ENCODE data around the gene EDEM1.
"Not testable (repeated sequence)": the region's sequence is repeated elsewhere in the genome, so short reads cannot be mapped to it uniquely, and the experiment has no call there.

The EDEM1 gene

GRCh38 chr3:5187156-5187919 is at the start of gene EDEM1:
Gene EDEM1, plus strand, starts transcription at chr3:5187707. Its CDS starts 99 bp downstream, at chr3:5187806.
- DNase-seq (ENCODE audit: low read depth) = peak; percentile 92

- DNase-seq (ENCODE audit: low read depth) = no peak
Observed at GRCh38 chr3:5138214-5138981, 49.1 kb upstream of the EDEM1 start.

- DNase-seq (ENCODE audit: low read depth) = no peak
Observed at GRCh38 chr3:5140230-5140621, 47.3 kb upstream of the EDEM1 start.

- no peak for DNase-seq (ENCODE audit: low read depth)
Observed at GRCh38 chr3:5140839-5141238, 46.7 kb upstream of the EDEM1 start.

- DNase-seq (ENCODE audit: low read depth) = no peak
Observed at GRCh38 chr3:5141760-5142159, 45.7 kb upstream of the EDEM1 start.

GRCh38 chr3:5143464-5143863 is 44.0 kb upstream of the EDEM1 start:
- no peak for DNase-seq (ENCODE audit: low read depth)

- no peak for DNase-seq (ENCODE audit: low read depth)
Observed at GRCh38 chr3:5144316-5144994, 43.1 kb upstream of the EDEM1 start.

GRCh38 chr3:5145120-5145519 is 42.4 kb upstream of the EDEM1 start:
- no peak for DNase-seq (ENCODE audit: low read depth)

GRCh38 chr3:5147152-5147551 is 40.4 kb upstream of the EDEM1 start:
- not testable (repeated sequence) for DNase-seq (ENCODE audit: low read depth)

GRCh38 chr3:5149306-5149880 is 38.1 kb upstream of the EDEM1 start:
- DNase-seq (ENCODE audit: low read depth) = no peak

GRCh38 chr3:5151586-5151985 is 35.9 kb upstream of the EDEM1 start:
- no peak for DNase-seq (ENCODE audit: low read depth)

- no peak for DNase-seq (ENCODE audit: low read depth)
Observed at GRCh38 chr3:5153074-5153473, 34.4 kb upstream of the EDEM1 start.

- DNase-seq (ENCODE audit: low read depth) = no peak
Observed at GRCh38 chr3:5155241-5155640, 32.3 kb upstream of the EDEM1 start.

GRCh38 chr3:5160321-5160720 is 27.2 kb upstream of the EDEM1 start:
- no peak for DNase-seq (ENCODE audit: low read depth)

- DNase-seq (ENCODE audit: low read depth) = no peak
Observed at GRCh38 chr3:5160940-5161858, 26.3 kb upstream of the EDEM1 start.

GRCh38 chr3:5162102-5162501 is 25.4 kb upstream of the EDEM1 start:
- no peak for DNase-seq (ENCODE audit: low read depth)

GRCh38 chr3:5165698-5166097 is 21.8 kb upstream of the EDEM1 start:
- no peak for DNase-seq (ENCODE audit: low read depth)

- no peak for DNase-seq (ENCODE audit: low read depth)
Observed at GRCh38 chr3:5166846-5167245, 20.7 kb upstream of the EDEM1 start.

- no peak for DNase-seq (ENCODE audit: low read depth)
Observed at GRCh38 chr3:5168110-5168509, 19.4 kb upstream of the EDEM1 start.

- DNase-seq (ENCODE audit: low read depth) = no peak
Observed at GRCh38 chr3:5169807-5170206, 17.7 kb upstream of the EDEM1 start.

- DNase-seq (ENCODE audit: low read depth) = no peak
Observed at GRCh38 chr3:5170975-5171374, 16.5 kb upstream of the EDEM1 start.

All from fibroblast of the conjunctiva (primary cell).